OCI-LY1 (cell line): Measurements from ENCODE around the gene SIGLEC5.

Experiments used
- H2AFZ ChIP-seq: fragments of 200-600 bp; sonication (generic), shearing (Covaris generic); 2 replicates; pipeline ENCODE4 v1.6.0; 2014; ENCODE audit warnings: antibody characterized with exemption, mild to moderate bottlenecking, low read length
- H3F3A ChIP-seq: fragments of 200-600 bp; sonication (generic), shearing (Covaris generic); 2 replicates; pipeline ENCODE4 v1.6.0; 2014; ENCODE audit warnings: mild to moderate bottlenecking, antibody characterized with exemption, low read length, moderate library complexity; ENCODE audit not compliant: insufficient read depth
- H3K27ac ChIP-seq: fragments of 200-600 bp; sonication (generic); 2 replicates; pipeline ENCODE4 v1.5.1; 2014; ENCODE audit warnings: low read length, mixed run types, mild to moderate bottlenecking, low read depth; ENCODE audit not compliant: poor library complexity, severe bottlenecking
- H3K27me3 ChIP-seq: fragments of 200-600 bp; sonication (generic); 2 replicates; pipeline ENCODE4 v1.6.0; 2014; ENCODE audit warnings: antibody characterized with exemption, mild to moderate bottlenecking, low read length, moderate library complexity; ENCODE audit not compliant: insufficient read depth
- H3K36me3 ChIP-seq: fragments of 200-600 bp; sonication (generic); 2 replicates; pipeline ENCODE4 v1.6.1; 2014; ENCODE audit warnings: mild to moderate bottlenecking, antibody characterized with exemption, low read length, moderate library complexity, mixed read lengths; ENCODE audit not compliant: insufficient read depth
- H3K4me1 ChIP-seq: fragments of 200-600 bp; sonication (generic); 2 replicates; pipeline ENCODE4 v1.5.1; 2014; ENCODE audit warnings: mild to moderate bottlenecking, low read length, moderate library complexity; ENCODE audit not compliant: insufficient read depth, severe bottlenecking
- H3K4me2 ChIP-seq: fragments of 200-600 bp; sonication (generic), shearing (Covaris generic); 2 replicates; pipeline ENCODE4 v1.6.1; 2014; ENCODE audit warnings: low read length
- H3K4me3 ChIP-seq: fragments of 200-600 bp; sonication (generic); 2 replicates; pipeline ENCODE4 v1.5.1; 2014; ENCODE audit warnings: low read length, low read depth, mild to moderate bottlenecking, mixed read lengths; ENCODE audit not compliant: poor library complexity, severe bottlenecking
- H3K79me2 ChIP-seq: fragments of 200-600 bp; shearing (Covaris generic); 2 replicates; pipeline ENCODE4 v1.6.1; 2016; ENCODE audit warnings: mixed run types, low read length, mixed read lengths; ENCODE audit not compliant: insufficient read depth
- H3K9ac ChIP-seq: fragments of 200-600 bp; sonication (generic), shearing (Covaris generic); 2 replicates; pipeline ENCODE4 v1.6.1; 2014; ENCODE audit warnings: mild to moderate bottlenecking, low read length, mixed read lengths
- H3K9me2 ChIP-seq: fragments of 200-600 bp; sonication (generic), shearing (Covaris generic); 2 replicates; pipeline ENCODE4 v1.6.1; 2014; ENCODE audit warnings: low read depth, mild to moderate bottlenecking, low read length, mixed read lengths
- H3K9me3 ChIP-seq: fragments of 200-600 bp; shearing (Covaris generic); 2 replicates; pipeline ENCODE4 v1.6.1; 2014; ENCODE audit warnings: low read length, mixed read lengths
- H4K20me1 ChIP-seq: fragments of 200-600 bp; sonication (generic), shearing (Covaris generic); 2 replicates; pipeline ENCODE4 v1.6.0; 2016; ENCODE audit warnings: mild to moderate bottlenecking, low read length; ENCODE audit not compliant: insufficient read depth
- CTCF ChIP-seq: fragments of 200-600 bp; sonication (generic), shearing (Covaris generic); IDR thresholded peaks from 2 replicates; pipeline ENCODE4 v1.5.1; 2017; ENCODE audit warnings: mild to moderate bottlenecking, antibody characterized with exemption, low read length, moderate library complexity, mixed read lengths
- EZH2 ChIP-seq: fragments of 200-600 bp; sonication (generic), shearing (Covaris generic); IDR thresholded peaks from 2 replicates; pipeline ENCODE4 v1.8.0; 2017; ENCODE audit warnings: borderline replicate concordance, mixed run types, mild to moderate bottlenecking, antibody characterized with exemption, low read length, moderate library complexity, mixed read lengths

SIGLEC5 gene

GRCh38 chr19:51644636-51645271, 14.6 kb upstream of the SIGLEC5 start:
- Histone ChIP-seq H3K4me2 (no peak overlapping the region), H3K27ac (no peak overlapping the region), H3K9ac (no peak overlapping the region)

GRCh38 chr19:51641648-51642047, 11.4 kb upstream of the SIGLEC5 start:
- Histone ChIP-seq H3K79me2 (no peaks in the 10 kb centered on the region), H4K20me1 (no peaks in the 10 kb centered on the region), H3K36me3 (no peaks in the 10 kb centered on the region), H3K9ac (no peak overlapping the region), H3K27ac (no peak overlapping the region), H3K9me2 (no peaks in the 10 kb centered on the region), H3F3A (no peaks in the 10 kb centered on the region), H3K27me3 (0 out of 2 replicates have a peak, but pooled peaks cover 4% of the 10 kb centered on the region), H3K4me3 (no peak overlapping the region), H3K9me3 (peaks cover 4% of the 10 kb centered on the region; the same call in 1 of the 2 replicates), H2AFZ (no peak overlapping the region), H3K4me2 (no peak overlapping the region), H3K4me1 (no peaks in the 10 kb centered on the region)
- TF ChIP-seq CTCF (no peak), EZH2 (no peak)

More at GRCh38 chr19:51644636-51645271, 14.6 kb upstream of the SIGLEC5 start:
- H3K9me2 ChIP-seq: no peaks in the 10 kb centered on the region
- H3K27me3 ChIP-seq: no peaks in the 10 kb centered on the region
- H3K4me3 ChIP-seq: no peak overlapping the region
- H3K36me3 ChIP-seq: no peaks in the 10 kb centered on the region
- H3K79me2 ChIP-seq: no peaks in the 10 kb centered on the region
- no peaks in the 10 kb centered on the region for H3K9me3 ChIP-seq
- no peak for TF ChIP-seq CTCF
- no peak for TF ChIP-seq EZH2
- no peaks in the 10 kb centered on the region for H4K20me1 ChIP-seq
- H2AFZ ChIP-seq: no peak overlapping the region
- H3K4me1 ChIP-seq: no peaks in the 10 kb centered on the region
- no peaks in the 10 kb centered on the region for H3F3A ChIP-seq

GRCh38 chr19:51640386-51640785, 10.2 kb upstream of the SIGLEC5 start:
- 0 out of 2 replicates have a peak, but pooled peaks cover 4% of the 10 kb centered on the region for H3K27me3 ChIP-seq
- no peak overlapping the region for H3K4me3 ChIP-seq
- no peaks in the 10 kb centered on the region for H3F3A ChIP-seq
- no peak overlapping the region for H2AFZ ChIP-seq
- no peaks in the 10 kb centered on the region for H3K4me1 ChIP-seq
- no peaks in the 10 kb centered on the region for H3K9me2 ChIP-seq
- no peaks in the 10 kb centered on the region for H3K36me3 ChIP-seq
- no peak overlapping the region for H3K27ac ChIP-seq
- no peak for TF ChIP-seq EZH2
- no peak for TF ChIP-seq CTCF
- H3K9ac ChIP-seq: no peak overlapping the region
- no peaks in the 10 kb centered on the region for H3K79me2 ChIP-seq
- no peaks in the 10 kb centered on the region for H4K20me1 ChIP-seq
- H3K9me3 ChIP-seq: peaks cover 4% of the 10 kb centered on the region; the same call in 1 of the 2 replicates
- H3K4me2 ChIP-seq: no peak overlapping the region
